Activated CD8-positive, alpha-beta memory T cell treated with anti-CD3 and anti-CD28 coated beads for 4 hours (primary cell): ENCODE measurements around the gene QKI.

Experiments
- DNase-seq, 2 donors: peaks; one replicate each; pipeline ENCODE4 v3.0.0-alpha.2; 2020; ENCODE audit warnings: low read depth in 2 of 2

Gene QKI

DNA sequence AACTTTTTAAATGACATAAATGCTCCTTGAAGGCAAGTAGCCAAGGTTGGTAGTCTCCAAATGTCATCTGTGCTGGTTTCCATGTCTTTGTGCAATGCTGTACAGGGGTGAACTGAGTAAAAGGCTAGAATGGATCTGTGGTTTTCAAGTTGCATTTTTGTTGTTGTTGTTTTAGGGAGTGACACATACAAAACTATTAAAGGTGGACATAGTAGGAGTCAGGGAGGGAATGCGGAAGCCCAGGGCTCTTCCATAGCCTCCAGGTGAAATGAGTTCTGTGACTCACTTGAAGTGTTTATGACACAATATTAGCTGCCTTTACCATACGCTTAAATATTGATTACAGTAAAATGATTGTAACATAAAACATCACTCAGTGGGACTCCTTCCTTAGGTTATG lies 22.5 kb upstream of the QKI start:
- DNase-seq: no peak

DNA sequence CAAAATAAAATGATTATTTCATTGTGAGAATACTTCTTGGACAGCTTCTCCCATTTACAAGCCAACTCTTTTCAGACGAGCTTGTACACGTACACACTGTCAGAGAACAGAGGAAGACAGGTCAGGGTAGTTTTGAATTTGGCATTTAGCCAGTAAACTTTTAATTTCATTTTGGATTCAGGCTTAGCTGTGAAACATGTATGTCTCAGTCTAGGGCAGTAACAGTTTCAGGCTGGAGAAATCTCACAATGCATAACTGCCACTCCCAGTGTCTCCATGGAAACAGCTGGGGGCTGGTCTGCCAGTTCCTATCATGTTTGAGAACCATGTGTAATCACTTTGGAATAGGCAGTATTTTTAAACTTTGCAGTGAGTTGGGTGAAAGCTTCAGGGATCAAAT lies 22.0 kb upstream of the QKI start:
- DNase-seq: no peak

DNA sequence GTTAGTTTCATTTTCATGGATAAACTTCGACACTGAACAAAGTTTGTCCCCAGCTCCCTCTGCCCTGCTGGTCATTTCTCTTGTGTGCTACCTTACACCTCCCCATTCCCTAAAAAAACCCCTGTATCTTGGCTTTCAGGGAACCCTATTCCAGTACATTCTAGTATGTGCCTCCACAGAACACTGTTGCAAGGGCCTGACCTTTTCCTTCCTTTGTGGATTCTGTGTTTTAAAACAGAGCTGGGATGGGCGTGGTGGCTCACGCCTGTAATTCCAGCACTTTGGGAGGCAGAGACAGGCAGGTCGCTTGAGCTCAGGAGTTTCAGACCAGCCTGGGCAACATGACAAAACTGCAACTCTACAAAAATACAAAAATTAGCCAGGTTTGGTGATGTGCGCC lies 20.6 kb upstream of the QKI start:
- no peak for DNase-seq

DNA sequence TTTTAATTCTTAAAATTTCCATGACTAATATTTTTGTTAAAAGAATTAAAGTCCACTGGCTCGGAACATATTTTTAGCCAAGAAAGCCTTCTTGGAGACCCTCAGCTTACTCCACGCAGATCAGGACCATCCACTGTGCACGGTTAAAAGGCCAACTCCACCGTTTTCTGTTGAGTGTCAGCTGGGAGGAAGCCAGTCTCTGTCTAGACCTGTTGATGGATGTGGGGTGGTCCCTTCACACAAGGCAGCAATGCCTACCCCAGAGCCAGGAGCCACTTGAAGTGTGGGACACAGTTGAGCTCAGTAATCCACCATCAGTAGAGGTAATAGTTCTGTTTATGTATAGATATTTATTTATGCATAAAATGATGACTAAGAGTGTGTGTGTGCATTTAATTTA lies 19.9 kb upstream of the QKI start:
- no peak for DNase-seq

DNA sequence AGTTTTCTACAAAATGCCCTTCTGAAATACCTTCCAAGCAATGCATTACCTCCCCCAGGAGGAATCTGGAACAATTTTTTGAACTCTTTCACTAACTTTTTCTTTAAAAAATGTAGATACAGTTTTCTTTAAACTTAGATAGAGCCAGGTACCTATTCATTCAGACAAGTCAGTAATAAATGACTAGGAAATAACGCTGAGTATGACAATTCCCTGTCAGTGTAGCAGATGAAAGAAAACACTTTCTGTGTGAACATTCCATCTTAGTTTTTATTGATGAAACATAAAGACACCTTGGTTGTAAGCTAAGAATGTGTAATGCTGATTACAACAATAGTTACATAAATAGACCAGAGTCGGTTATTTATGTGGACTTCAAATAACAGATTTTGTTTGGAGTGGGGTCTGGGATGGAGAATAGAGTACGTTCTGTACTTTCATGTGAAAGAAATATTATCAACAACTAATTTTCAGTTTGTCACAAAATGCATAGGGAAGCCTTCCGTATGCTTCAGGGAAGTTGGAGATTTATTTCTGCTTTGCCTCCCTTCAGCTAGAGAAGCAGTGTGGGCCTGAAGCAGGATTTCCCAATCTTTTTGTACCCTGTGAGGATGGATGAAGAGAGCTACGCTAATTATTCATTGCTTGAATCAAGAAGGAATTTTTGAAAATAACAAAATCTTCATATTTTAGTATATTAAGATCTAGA lies 19.2 kb upstream of the QKI start:
- DNase-seq: no peak

DNA sequence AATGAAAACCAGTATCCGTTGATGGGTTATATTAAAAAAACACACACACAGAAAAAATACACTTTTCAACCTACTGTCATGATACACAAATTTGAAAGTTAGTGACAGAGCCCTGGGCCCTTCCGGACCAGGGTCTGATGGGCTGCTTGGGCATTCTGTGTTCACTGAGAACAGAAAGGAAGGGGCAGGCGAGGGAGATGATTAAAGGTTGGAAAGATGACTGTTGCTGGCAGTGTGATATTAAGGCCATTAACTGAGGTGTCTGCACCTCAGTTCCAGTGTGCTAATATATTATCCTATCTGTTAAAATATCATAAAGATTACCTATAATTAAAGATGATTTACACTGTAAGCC lies 18.7 kb upstream of the QKI start:
- DNase-seq: no peak

DNA sequence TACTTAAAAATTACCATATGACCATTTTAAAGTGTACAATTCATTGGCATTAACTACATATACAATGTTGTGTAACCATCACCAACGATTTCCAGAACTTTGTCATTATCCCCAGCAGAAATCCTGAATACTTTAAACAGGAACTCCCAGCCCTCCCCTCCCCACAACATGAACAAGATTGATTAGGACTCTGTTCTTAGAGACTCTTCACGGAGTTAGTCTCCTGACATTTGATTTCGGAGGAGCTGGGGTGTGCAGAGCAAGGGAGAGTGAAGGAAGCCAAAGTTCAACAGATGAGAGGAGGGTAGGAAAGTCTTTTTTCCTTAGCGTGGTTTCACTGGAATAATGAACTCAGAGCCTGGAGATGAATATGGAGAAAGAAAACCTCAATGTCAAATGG lies 17.2 kb upstream of the QKI start:
- no peak for DNase-seq

DNA sequence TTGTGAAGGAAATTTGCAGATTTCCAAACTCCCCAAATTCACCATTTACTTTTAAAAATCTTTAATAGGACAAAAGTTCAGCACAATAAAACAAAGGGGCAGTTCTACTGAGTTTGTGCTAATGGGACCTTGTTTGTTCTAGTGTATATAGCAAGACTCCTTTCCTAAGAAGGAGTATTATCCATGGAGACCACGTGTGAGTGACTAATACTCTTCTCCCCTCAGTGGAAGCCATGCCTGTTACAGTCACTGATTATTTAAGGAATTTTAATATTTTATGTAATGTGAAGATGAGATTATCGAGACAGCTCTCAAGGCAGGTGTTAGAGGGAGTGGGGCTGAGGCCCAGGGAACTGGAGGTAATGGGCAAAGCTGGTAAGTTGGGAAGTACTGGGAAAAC lies 16.4 kb upstream of the QKI start:
- no peak for DNase-seq

DNA sequence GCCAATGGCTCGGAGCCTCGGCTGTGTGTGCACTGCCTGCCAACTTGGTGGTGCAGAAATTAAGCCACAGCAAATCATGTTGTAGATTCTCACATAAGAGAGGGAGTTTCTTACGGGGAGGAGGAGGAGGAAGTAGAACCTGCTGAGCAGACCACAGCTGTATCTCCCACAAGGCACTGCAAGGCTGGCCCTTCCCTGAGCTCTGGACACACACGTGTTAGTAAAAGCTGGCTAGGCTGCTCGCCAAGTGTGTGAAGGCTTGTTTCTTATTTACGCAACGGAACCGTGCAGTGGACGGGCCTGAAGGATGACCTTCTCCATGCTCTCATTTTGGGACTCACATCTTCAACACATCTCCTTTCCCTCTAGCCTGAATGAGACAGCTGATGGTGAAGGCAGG lies 15.7 kb upstream of the QKI start:
- no peak for DNase-seq

DNA sequence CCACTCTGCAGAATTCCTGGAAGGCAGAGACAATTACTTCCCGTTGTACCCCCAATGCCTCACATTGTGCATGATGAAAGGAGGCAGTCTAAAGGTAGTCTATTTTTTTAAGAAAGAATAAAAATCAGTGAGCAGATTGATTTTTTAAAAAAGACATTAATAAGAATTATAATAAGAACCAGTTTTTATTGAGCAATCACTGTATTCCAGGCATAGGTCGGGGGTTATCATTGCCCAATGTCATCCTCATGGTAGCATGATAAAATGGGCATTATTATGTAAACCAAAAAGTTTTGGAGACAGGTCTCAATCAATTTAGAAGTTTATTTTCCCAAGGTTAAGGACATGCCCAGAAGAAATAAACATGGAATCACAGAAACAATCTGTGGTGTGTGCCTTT lies 14.0 kb upstream of the QKI start:
- DNase-seq: no peak

DNA sequence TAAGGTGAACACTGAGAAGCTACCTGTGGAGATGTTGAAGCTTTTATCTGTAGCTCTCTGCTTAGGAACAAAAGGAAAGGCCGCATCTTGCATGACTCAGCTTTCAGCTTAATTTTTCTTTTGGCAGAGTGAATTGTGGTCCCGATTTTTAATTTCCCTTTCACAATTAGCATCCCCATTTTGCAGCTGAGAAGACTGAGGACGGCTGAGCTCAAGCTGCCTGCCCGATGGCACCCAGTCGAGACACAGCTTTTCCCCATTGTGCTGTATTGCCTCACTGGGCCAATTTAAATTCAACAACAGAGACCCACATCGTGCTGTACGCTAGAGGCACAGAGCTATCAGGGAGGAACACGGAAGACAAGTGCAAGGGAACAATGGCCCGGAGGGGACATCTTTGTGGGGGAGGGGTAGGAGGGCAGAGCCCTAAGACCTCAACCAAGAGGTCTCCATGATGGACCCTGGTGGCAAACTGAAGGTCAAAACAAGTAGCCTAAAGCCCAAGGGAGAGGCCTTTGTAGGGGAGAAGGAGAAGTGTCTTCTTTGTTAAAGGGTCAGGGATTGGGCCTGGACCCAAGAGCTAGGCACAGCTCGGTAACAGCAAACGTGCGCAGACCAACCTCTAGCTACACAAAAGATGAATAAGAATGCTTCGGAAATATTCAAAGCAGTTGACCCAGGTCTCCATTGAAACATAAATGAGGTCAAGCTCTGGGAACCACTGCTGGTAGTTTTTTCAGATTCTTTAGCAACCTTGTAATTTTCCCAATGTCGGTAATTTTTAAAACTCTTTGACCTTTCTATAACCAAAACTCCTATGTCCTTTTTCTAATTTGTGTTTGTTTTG lies 13.3 kb upstream of the QKI start:
- no peak for DNase-seq

DNA sequence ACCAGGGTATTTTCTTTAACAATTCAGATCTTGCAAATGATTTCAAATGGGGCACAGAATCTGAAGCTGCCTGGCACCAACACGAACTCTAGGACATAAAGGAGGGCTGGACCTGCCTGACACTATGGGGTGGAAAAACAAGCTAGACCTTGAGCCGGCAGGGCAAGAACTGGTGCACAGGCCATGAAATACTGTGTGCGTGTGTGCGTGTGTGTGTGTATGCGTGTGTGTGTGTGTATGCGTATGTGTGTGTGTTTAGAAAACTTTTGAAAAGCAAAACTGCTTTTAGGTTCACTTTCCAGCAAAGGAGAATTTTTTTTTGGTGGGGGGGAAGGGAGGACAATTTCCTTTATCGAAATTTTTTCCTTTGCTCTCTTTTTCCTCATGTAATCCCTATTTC lies 11.9 kb upstream of the QKI start:
- DNase-seq: no peak

DNA sequence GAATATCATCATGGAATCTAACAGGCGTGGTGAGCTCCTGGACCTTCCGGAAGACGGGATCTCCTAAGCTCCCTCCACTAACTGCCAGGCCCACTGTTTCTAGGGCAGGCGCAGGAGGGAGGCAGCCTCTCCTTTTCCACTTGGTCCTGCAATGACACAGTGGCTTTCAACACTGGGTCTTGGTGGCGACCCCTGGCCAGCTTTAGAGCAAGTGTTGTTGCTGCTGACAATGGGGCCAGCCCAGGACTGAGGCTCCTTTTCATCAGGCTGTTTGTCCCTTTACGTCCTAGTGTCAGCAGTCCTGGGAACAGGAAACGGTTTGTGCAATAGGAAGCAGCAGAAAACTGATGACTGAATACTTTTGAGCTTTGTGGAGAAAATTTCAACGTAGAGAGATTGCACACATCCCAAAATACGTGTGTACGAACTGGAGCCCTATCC lies 9.7 kb upstream of the QKI start:
- DNase-seq: no peak

DNA sequence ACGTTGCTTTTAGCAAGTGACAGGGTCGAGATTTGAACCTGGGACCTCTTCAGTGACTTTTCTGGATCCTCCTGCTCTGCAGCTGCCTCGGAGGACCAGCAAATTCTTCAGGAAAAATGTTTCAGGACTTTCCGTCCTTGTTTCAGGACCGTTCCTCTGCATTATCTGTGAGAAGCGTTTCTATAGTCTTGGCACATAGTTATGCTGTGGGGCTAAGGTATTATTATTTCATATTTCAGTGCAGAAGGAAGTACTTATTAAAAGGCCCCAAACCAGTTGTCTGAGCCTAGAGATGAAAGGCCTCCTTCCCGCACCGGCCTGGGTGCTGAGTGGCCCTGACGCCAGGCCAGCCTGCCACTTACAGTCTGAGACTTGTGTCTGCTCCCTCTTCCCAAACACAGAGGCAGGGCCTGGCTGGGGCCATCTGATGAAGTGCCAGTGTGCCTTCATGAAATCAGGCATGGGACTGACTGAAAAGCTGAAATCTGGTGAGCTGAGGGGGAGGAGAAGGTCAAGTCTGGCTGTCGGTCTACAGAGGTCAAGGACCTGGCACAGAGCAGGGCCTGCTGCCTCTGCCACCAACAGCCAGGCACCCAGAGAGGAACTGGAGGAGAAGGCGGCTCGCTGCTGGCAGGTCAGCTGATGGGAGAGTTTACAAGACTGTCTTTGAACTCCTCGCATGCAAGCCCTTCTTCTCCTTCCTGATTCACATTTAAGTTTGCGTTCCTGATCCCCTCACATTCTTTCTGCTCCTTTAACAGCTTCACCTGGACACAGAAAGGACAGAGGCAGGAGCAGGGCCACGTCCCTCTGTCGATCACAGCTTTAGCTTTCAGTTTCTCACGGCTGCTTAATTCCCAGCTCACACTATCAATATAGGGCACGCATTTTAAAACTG lies 8.9 kb upstream of the QKI start:
- no peak for DNase-seq

DNA sequence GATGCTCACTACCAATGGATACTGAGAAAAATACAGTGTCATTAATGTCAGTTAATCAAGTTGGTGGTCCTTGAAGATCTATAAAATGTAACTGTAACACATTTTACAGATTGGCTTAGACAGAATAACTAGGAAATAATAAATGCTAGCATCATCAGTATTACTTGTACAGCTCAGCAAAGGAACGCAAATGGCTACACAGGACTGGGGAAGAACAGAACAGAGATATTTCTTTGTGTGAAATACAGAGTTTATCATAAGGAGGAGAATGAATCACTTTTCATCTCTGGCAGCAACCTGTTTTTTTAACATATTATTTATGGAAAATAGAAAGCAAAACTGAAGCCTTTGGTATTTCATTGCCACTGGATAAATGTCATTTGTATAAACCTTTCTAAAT lies 8.2 kb upstream of the QKI start:
- DNase-seq: no peak

DNA sequence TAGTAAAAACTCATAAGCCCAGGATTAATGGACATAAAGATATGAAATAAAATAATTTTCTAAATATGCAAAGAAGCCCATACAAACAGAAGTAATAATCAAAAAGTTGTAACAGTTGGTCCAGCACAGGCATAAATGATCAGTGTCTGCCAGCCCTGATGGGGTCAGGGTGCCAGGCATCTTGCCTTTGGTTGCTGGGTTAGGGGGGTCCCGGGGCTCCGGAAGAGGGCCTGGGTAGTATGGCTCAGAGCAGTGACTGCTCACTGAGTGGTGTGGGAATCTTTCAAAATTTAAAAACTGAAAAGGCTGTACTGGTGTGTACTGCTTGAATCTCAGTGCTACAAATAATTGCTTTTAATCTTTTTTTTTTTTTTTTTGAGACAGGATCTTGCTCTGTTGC lies 7.7 kb upstream of the QKI start:
- DNase-seq: no peak

DNA sequence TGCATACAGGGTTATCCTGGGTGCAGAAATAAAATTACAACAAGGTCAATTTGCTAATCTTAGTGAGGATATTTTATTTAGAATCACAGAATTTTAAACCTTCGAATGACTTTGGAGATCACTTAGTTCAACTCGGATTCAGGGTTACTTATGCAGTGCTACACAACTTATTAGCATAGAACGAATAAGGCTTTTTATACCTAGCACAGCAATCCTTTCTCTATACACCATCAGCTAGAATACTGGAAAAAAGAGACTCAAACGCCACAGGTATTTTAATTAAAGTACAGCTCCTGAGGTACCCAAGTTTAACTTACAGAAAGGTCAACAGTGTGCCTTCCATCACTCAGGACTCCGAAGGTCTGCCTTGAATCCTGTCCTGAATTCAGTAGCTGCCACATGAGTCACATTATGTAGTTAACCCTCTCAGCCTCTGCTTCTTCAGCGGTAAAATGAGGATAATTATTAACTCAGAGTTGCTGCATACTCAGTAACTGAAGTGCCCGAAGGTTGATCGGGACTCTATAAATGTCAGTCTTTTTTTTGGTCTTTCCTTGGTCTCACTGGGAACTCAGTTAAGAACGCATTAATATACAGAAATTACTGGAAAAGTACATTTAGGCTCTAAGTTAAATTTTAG lies 6.0 kb upstream of the QKI start:
- DNase-seq: no peak

DNA sequence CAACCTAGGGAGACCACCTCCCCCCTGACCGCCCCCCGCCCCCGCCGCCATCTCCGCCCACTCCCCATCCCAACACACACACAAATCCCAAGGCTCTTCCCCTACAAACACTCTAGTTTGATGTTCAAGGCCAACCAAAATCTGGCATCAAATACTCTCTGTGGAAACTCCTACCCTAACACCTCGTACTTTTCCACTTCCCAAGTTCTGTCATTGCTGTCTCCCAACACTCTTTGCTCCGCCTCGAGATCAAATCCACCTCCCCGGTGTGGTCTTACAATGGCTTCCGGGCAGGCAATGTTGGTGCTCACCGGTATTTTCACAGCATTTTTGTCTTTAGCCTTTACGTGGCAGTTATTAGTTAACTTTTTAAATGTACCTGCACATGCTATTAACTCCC lies 4.8 kb upstream of the QKI start:
- DNase-seq: no peak

DNA sequence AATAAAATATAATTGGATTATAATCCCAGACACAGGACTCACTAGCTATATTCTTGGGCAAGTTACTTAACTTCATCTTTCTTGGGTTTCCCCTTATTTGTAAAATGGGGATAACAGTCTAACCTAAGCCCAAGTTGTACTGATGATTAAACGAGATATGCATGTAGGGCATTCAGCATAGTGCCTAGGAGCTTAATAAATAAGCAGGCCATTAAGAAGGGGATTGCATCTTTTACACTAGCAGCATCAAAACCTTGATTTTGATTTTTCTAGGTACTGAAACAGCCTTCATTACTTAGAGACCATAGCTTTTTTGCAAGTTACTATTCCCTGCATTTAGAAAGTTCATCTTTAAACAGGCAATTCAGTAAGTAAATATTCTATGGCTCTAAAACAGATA lies 2.2 kb upstream of the QKI start:
- no peak for DNase-seq

DNA sequence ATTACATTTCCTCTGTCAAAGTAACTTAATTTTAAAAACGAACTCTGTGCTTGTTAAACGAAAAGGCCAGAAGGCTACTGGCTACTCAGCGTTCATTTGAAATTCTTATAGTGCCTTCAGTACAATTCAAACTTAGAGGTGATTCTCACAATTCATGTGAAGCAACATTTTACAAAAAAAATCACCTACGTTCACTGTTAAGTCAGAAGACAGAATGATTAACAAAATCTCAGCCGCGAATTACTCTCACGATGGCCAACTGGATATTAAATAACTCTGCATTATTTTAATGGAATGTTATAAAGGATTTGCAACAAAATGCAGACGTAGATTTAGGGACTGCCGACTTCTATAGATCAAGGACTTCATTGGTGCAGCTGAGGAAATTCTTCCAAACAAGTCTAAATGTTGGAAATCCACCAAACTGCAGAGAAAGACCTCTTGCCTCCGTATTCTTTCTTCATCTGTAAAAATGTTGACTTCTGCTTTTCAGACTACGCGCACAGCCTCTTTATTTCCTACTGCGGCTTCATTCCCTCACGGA lies 1.6 kb upstream of the QKI start:
- DNase-seq: no peak

DNA sequence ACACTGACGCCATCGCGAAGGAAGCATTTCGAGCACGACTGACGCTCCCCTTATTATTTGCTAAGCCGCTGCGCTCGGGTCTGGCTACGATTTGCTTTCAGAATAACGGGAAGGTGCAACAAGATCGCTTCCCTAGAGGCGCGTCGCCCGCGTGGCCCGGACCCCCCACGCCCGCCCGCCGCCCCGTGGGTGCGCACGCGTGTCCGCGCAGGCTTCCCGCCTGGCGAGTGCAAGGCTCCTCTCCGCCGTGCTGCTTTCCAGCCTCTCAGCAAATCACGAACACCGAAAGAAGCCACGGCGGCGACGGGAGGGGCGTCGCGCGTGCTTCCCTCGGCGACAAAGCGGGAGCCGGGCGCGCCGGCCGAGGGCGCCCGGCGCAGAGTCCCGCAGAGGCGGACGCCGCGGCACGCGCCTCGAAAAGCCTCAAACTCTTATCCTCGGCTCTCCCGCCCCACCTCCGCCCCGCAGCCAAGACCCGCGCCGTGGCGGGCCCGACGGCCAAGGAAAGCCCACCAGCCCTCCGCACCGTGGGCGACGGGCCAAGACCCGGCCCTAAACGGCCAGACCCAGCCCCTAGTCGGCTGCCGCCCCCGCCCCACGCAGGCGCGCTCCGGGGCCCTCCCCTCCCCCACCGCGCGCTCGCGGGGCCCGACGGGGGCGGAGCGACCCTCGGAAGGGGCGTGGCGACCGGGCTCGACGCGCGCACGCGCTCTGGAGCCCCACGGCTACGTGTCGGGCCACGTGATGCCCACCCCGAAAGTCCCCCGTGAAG lies 987 bp upstream of the QKI start:
- DNase-seq: peak; percentile 78 to 82
